ENCODE data around the gene CHID1.

GRCh38 chr11:864898-865297 is 45.7 kb downstream of the CHID1 start:
- TF ChIP-seq, protein P1, sequence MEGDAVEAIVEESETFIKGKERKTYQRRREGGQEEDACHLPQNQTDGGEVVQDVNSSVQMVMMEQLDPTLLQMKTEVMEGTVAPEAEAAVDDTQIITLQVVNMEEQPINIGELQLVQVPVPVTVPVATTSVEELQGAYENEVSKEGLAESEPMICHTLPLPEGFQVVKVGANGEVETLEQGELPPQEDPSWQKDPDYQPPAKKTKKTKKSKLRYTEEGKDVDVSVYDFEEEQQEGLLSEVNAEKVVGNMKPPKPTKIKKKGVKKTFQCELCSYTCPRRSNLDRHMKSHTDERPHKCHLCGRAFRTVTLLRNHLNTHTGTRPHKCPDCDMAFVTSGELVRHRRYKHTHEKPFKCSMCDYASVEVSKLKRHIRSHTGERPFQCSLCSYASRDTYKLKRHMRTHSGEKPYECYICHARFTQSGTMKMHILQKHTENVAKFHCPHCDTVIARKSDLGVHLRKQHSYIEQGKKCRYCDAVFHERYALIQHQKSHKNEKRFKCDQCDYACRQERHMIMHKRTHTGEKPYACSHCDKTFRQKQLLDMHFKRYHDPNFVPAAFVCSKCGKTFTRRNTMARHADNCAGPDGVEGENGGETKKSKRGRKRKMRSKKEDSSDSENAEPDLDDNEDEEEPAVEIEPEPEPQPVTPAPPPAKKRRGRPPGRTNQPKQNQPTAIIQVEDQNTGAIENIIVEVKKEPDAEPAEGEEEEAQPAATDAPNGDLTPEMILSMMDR (IDR thresholded peaks at IDR 0.05) = no peak
- no peak for TF ChIP-seq POLR2A (IDR thresholded peaks at IDR 0.05)
